RWPE2 (cell line): ENCODE measurements around the gene ZNF536.

Experiments
- ATAC-seq: fragments of 200-7000 bp; cut with Tn5 transposase; 3 replicates; pipeline ENCODE4 v1.9.1; 2021; ENCODE audit warnings: low read depth
- DNase-seq: peaks from one replicate; pipeline ENCODE4 v3.0.0-alpha.2; 2020; ENCODE audit warnings: low spot score
- H3K27ac ChIP-seq: fragments of 450-650 bp; 2 replicates; pipeline ENCODE4 v1.5.1; 2017; ENCODE audit warnings: mild to moderate bottlenecking; ENCODE audit not compliant: poor library complexity, severe bottlenecking
- H3K27me3 ChIP-seq: fragments of 250-450 bp; sonication (Bioruptor Pico); 2 replicates; pipeline ENCODE4 v1.5.1; 2021; ENCODE audit warnings: mild to moderate bottlenecking, moderate library complexity; ENCODE audit not compliant: insufficient read depth, poor library complexity, severe bottlenecking
- H3K36me3 ChIP-seq: fragments of 250-450 bp; sonication (Bioruptor Pico); 2 replicates; pipeline ENCODE4 v1.5.1; 2020; ENCODE audit warnings: low read depth, mild to moderate bottlenecking, moderate library complexity
- H3K4me1 ChIP-seq: fragments of 250-450 bp; sonication (Bioruptor Pico); 2 replicates; pipeline ENCODE4 v1.5.1; 2021; ENCODE audit warnings: mild to moderate bottlenecking, moderate library complexity; ENCODE audit not compliant: insufficient read depth, poor library complexity, severe bottlenecking
- H3K4me3 ChIP-seq: fragments of 250-450 bp; sonication (Bioruptor Pico); 2 replicates; pipeline ENCODE4 v1.5.1; 2021; ENCODE audit warnings: mild to moderate bottlenecking, moderate library complexity; ENCODE audit not compliant: severe bottlenecking
- H3K9me3 ChIP-seq: fragments of 250-450 bp; sonication (Bioruptor Pico); 2 replicates; pipeline ENCODE4 v1.5.1; 2021; ENCODE audit warnings: mild to moderate bottlenecking, moderate library complexity; ENCODE audit not compliant: severe bottlenecking
- CTCF ChIP-seq: fragments of 450-650 bp; IDR thresholded peaks from one replicate; pipeline ENCODE4 v1.5.1; 2017; ENCODE audit warnings: mild to moderate bottlenecking, moderate library complexity; ENCODE audit not compliant: poor library complexity, severe bottlenecking

ZNF536 gene

GRCh38 chr19:30374865-30375552, 2.8 kb downstream of the ZNF536 start:
- Histone ChIP-seq H3K4me1 (no peaks in the 10 kb centered on the region), H3K9me3 (no peaks in the 10 kb centered on the region), H3K27me3 (peaks cover 50% of the 10 kb centered on the region), H3K36me3 (no peaks in the 10 kb centered on the region), H3K27ac (no peak overlapping the region), H3K4me3 (no peak overlapping the region)
- ATAC-seq (no peak), DNase-seq (no peak)
- TF ChIP-seq CTCF, result no peak

- Histone ChIP-seq H3K27ac (no peak overlapping the region), H3K4me3 (no peak overlapping the region), H3K9me3 (no peaks in the 10 kb centered on the region), H3K27me3 (peaks cover 44% of the 10 kb centered on the region), H3K36me3 (no peaks in the 10 kb centered on the region), H3K4me1 (no peaks in the 10 kb centered on the region)
- ATAC-seq, result no peak
- TF ChIP-seq CTCF, result no peak
- DNase-seq, result no peak
These were observed 3.4 kb downstream of the ZNF536 start for GRCh38 chr19:30375553-30376031.

- H3K36me3 ChIP-seq, result no peaks in the 10 kb centered on the region
- no peak overlapping the region for H3K27ac ChIP-seq
- no peak for ATAC-seq
- no peak for DNase-seq
- H3K4me3 ChIP-seq, result no peak overlapping the region
- H3K4me1 ChIP-seq, result no peaks in the 10 kb centered on the region
- peaks cover 37% of the 10 kb centered on the region for H3K27me3 ChIP-seq
- H3K9me3 ChIP-seq, result no peaks in the 10 kb centered on the region
- no peak for TF ChIP-seq CTCF
These were observed 4.1 kb downstream of the ZNF536 start for GRCh38 chr19:30376272-30376671.

GRCh38 chr19:30376826-30377425, 4.7 kb downstream of the ZNF536 start:
- ATAC-seq (no peak), DNase-seq (no peak)
- Histone ChIP-seq H3K27ac (no peak overlapping the region), H3K27me3 (peaks cover 35% of the 10 kb centered on the region), H3K4me3 (no peak overlapping the region), H3K9me3 (no peaks in the 10 kb centered on the region), H3K36me3 (no peaks in the 10 kb centered on the region), H3K4me1 (no peaks in the 10 kb centered on the region)
- TF ChIP-seq CTCF, result no peak

- no peaks in the 10 kb centered on the region for H3K9me3 ChIP-seq
- DNase-seq, result no peak
- peaks cover 18% of the 10 kb centered on the region for H3K27me3 ChIP-seq
- H3K4me3 ChIP-seq, result no peak overlapping the region
- TF ChIP-seq CTCF, result no peak
- H3K27ac ChIP-seq, result no peak overlapping the region
- no peaks in the 10 kb centered on the region for H3K36me3 ChIP-seq
- no peak for ATAC-seq
- no peaks in the 10 kb centered on the region for H3K4me1 ChIP-seq
These were observed 6.5 kb downstream of the ZNF536 start for GRCh38 chr19:30378701-30379100.
